Measurements from ENCODE around the gene CABP5.
"Not testable (repeated sequence)": the region's sequence is repeated elsewhere in the genome, so short reads cannot be mapped to it uniquely, and the experiment has no call there.

The CABP5 gene

GRCh38 chr19:48043675-48044258 is at the start of gene CABP5:
Gene CABP5 (minus strand): TSS chr19:48044079. CDS start chr19:48043922, 157 bp downstream.
- TF ChIP-seq, protein P1, sequence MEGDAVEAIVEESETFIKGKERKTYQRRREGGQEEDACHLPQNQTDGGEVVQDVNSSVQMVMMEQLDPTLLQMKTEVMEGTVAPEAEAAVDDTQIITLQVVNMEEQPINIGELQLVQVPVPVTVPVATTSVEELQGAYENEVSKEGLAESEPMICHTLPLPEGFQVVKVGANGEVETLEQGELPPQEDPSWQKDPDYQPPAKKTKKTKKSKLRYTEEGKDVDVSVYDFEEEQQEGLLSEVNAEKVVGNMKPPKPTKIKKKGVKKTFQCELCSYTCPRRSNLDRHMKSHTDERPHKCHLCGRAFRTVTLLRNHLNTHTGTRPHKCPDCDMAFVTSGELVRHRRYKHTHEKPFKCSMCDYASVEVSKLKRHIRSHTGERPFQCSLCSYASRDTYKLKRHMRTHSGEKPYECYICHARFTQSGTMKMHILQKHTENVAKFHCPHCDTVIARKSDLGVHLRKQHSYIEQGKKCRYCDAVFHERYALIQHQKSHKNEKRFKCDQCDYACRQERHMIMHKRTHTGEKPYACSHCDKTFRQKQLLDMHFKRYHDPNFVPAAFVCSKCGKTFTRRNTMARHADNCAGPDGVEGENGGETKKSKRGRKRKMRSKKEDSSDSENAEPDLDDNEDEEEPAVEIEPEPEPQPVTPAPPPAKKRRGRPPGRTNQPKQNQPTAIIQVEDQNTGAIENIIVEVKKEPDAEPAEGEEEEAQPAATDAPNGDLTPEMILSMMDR (conservative IDR thresholded peaks at IDR 0.05; ENCODE audit: low read length): no peak
- no peak for DNase-seq (ENCODE audit: low read depth)
- H3K4me3 ChIP-seq (ENCODE audit: low read length): no peak within 1 kb of the TSS

DNA sequence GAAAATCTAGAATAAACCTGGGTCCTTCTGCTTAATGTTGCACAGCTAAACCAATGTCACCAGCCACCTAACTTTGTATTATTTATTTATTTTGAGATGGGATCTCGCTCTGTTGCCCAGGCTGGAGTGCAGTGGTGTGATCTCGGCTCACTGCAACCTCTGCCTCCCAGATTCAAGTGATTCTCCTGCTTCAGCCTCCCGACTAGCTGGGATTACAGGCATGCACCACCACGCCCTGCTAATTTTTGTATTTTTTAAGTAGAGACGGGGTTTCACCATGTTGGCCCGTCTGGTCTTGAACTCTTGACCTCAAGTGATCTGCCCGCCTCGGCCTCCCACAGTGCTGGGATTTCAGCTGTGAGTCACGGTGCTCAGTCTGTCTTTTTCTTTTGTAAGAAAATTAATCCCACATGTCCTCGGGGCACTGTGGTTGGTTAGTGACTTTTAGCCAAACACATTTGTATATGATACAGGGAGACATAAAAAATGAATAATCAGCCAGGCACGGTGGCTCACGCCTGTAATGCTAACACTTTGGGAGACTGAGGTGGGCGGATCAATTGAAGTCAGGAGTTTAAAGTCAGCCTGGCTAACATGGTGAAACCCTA is 47.3 kb upstream of the CABP5 start:
- not testable (repeated sequence) for H3K4me3 ChIP-seq (ENCODE audit: low read length)
- peak; percentile 97 for DNase-seq (ENCODE audit: low read depth)

DNA sequence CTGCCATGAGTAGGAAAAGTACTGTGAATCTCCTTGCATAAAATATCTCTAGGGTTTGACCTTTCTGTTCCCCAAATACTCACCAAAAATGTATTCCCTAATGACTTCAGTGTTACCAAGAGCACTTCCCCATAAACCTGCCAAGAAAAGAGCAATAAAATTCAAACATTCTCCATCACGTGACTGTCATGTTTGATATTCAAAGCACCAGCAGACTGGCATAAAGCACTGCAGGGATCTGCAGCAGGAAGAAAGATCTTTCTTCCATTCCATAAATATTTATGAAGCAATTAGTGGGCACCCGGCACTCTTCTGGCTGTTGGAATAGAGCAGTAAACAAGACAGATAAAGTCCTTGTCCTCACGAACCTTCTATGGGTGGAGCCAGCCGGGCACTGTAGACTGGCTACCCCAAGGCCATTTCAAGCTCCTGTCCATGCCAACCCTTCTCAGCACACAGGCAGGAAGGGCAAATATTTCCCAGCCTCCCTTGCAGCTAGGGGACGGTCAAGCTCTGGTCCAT is 46.5 kb upstream of the CABP5 start:
- TF ChIP-seq, protein P1 (conservative IDR thresholded peaks at IDR 0.05; ENCODE audit: low read length): no peak
- DNase-seq (ENCODE audit: low read depth): peak; percentile 80
- H3K4me3 ChIP-seq (ENCODE audit: low read length): no peak overlapping the region

DNA sequence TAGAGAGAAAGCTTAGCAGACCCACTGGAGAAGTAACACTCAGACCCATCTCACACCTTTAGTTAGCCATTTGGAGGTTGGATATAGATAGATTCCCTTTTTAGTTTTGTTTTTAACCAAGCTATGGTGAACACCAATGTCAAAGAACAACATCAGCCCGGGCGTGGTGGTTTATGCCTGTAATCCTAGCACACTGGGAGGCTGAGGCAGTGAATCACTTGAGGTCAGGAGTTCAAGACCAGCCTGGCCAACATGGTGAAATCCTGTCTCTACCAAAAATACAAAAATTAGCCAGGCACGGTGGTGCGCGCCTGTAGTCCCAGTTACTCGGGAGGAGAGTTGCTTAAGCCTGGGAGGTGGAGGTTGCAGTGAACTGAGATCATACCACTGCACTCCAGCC is 45.1 kb upstream of the CABP5 start:
- DNase-seq (ENCODE audit: low read depth); H3K4me3 ChIP-seq (ENCODE audit: low read length): not testable (repeated sequence)

- DNase-seq (ENCODE audit: low read depth): no peak
- no peak overlapping the region for H3K4me3 ChIP-seq (ENCODE audit: low read length)
- TF ChIP-seq, protein P1 (conservative IDR thresholded peaks at IDR 0.05; ENCODE audit: low read length): no peak
These were observed 42.3 kb upstream of the CABP5 start for GRCh38 chr19:48085904-48086864.

GRCh38 chr19:48085076-48085475 is 41.2 kb upstream of the CABP5 start:
- TF ChIP-seq, protein P1 (conservative IDR thresholded peaks at IDR 0.05; ENCODE audit: low read length): no peak
- no peak overlapping the region for H3K4me3 ChIP-seq (ENCODE audit: low read length)
- no peak for DNase-seq (ENCODE audit: low read depth)

GRCh38 chr19:48081106-48081505 is 37.2 kb upstream of the CABP5 start:
- no peak for DNase-seq (ENCODE audit: low read depth)
- no peak overlapping the region for H3K4me3 ChIP-seq (ENCODE audit: low read length)
- TF ChIP-seq, protein P1 (conservative IDR thresholded peaks at IDR 0.05; ENCODE audit: low read length): no peak

DNA sequence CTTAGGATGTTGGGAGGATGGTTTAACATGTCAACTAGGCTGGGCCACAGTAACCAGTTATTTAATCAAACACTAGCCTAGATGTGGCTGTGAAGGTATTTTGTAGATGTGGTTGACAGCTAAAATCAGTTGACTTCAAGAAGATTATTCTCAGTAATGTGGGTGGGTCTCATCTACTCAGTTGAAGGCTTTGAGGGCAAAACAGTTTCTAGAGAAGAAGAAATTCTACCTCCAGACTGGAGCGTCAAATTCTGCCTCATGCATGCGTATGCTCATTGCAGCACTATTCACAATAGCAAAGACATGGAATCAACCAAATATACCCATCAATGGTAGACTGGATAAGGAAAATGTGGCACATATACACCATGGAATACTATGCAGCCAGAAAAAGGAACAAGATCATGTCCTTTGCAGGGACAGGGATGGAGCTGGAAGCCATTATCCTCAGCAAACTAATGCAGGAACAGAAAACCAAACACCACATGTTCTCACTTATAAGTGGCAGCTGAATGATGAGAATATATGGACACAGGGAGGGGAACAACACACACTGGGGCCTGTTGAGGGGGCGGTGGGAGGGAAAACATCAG is 26.4 kb upstream of the CABP5 start:
- not testable (repeated sequence) for H3K4me3 ChIP-seq (ENCODE audit: low read length); DNase-seq (ENCODE audit: low read depth)
